CD8-positive, alpha-beta memory T cell (primary cell): ENCODE data around the gene JUP. TPM values are rescaled to one million over a fixed set of nuclear protein-coding genes. Genes with fewer than 3 reads are reported as not detected.

ENCODE experiments used
- CTCF ChIA-PET: fragments of 350-600 bp; sonication (Branson Sonifier 250); formaldehyde crosslinking; loops from one replicate; lab custom pipeline; 2021; ENCODE audit warnings: antibody characterized with exemption; lab: Charles Lee
- POLR2A ChIA-PET: fragments of 350-600 bp; sonication (Branson Sonifier 250); formaldehyde crosslinking; loops from one replicate; lab custom pipeline; 2021; ENCODE audit warnings: antibody characterized with exemption; lab: Charles Lee
- DNase-seq, 5 donors: peaks; one replicate each; pipeline versions ENCODE4 v3.0.0 to v3.0.0-alpha.2; 2020 to 2022; ENCODE audit warnings: mixed read lengths in 1 of 5
- H3K27ac ChIP-seq: one replicate; pipeline ENCODE4 v1.7.0; 2013; ENCODE audit warnings: low read depth, mild to moderate bottlenecking, low read length, moderate library complexity
- H3K27me3 ChIP-seq: 2 replicates; pipeline ENCODE4 v1.7.0; 2013; ENCODE audit warnings: low read length, mild to moderate bottlenecking; ENCODE audit not compliant: insufficient read depth, poor library complexity, severe bottlenecking
- H3K36me3 ChIP-seq: 2 replicates; pipeline ENCODE4 v1.7.0; 2013; ENCODE audit warnings: mild to moderate bottlenecking, low read length, moderate library complexity; ENCODE audit not compliant: insufficient read depth
- H3K4me1 ChIP-seq: 2 replicates; pipeline ENCODE4 v1.7.0; 2013; ENCODE audit warnings: mild to moderate bottlenecking, low read length, moderate library complexity; ENCODE audit not compliant: insufficient read depth
- H3K4me3 ChIP-seq: 2 replicates; pipeline ENCODE4 v1.7.0; 2013; ENCODE audit warnings: mild to moderate bottlenecking, low read length
- H3K9me3 ChIP-seq: 2 replicates; pipeline ENCODE4 v1.7.0; 2013; ENCODE audit warnings: mild to moderate bottlenecking, low read length
- H3K27ac Mint-ChIP-seq, 8 donors: one replicate each; pipeline ENCODE4 v1.8.0; 2020 to 2021; ENCODE audit warnings: mixed read lengths in 8 of 8, mild to moderate bottlenecking in 6 of 8, inconsistent platforms in 3 of 8, moderate library complexity in 3 of 8
- H3K27me3 Mint-ChIP-seq, 2 donors: one replicate each; pipeline ENCODE4 v1.8.0; 2020 to 2021; ENCODE audit warnings: mixed read lengths in 2 of 2, mild to moderate bottlenecking in 1 of 2, moderate library complexity in 1 of 2
- H3K36me3 Mint-ChIP-seq, 3 donors: one replicate each; pipeline ENCODE4 v1.8.0; 2020 to 2021; ENCODE audit warnings: mixed read lengths in 3 of 3, inconsistent platforms in 1 of 3, mild to moderate bottlenecking in 1 of 3
- H3K4me1 Mint-ChIP-seq, 3 donors: one replicate each; pipeline ENCODE4 v1.8.0; 2020 to 2021; ENCODE audit warnings: mixed read lengths in 3 of 3, inconsistent platforms in 1 of 3, mild to moderate bottlenecking in 1 of 3
- H3K4me3 Mint-ChIP-seq, 7 donors: one replicate each; pipeline ENCODE4 v1.8.0; 2020 to 2021; ENCODE audit warnings: mixed read lengths in 7 of 7, mild to moderate bottlenecking in 6 of 7, moderate library complexity in 4 of 7, inconsistent platforms in 2 of 7
- H3K9me3 Mint-ChIP-seq, 5 donors: one replicate each; pipeline ENCODE4 v1.8.0; 2020 to 2022; ENCODE audit warnings: mixed read lengths in 5 of 5, mild to moderate bottlenecking in 3 of 5, moderate library complexity in 2 of 5, inconsistent platforms in 1 of 5
- polyA plus RNA-seq: library from polyadenylated mRNA; unstranded; fragments of 300-500 nt; fragmentation: Illumina TruSeq; gene quantifications from one replicate; pipeline ENCODE4 v1.2.3, GENCODE V29; 2021
- total RNA-seq, 2 experiments: library from RNA; stranded (reverse); gene quantifications; one replicate each; pipeline ENCODE4 v1.2.3, GENCODE V29; 2021

The JUP gene
- total and polyA plus RNA-seq, 3 experiments from 2014 or later = 0.33 to 0.35 TPM; not detected in 1

DNA sequence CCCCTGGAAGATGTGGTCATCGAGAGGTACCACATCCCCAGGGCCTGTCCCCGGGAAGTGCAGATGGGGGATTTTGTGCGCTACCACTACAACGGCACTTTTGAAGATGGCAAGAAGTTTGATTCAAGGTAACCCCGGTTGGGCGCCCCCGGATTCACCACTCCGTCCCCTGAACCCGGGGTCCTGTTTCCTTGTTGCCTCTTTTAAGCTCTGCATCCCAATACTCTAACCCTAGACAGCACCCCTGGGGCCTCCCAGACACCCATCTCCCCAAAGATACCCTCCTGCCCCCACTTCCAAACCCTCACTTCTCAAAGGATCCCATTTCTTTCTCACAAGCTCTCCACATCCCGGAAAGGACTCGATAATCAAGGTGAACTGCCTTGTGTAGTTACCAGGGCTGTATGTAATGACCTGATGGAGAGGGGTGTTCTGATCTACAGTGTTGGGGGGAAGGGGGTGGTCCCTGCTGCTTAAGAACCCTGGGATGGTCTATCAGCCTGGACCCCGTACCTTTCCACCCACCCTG lies 26.7 kb upstream of the JUP start:
- CTCF ChIA-PET = no interaction called here
- Mint-ChIP-seq H3K27ac (peak overlapping the region in 5 of 8 donors; percentile 13 to 85 (median 57)), H3K27me3 (peaks cover 0 to 8% of the 10 kb centered on the region in 2 donors), H3K9me3 (no peaks in the 10 kb centered on the region), H3K4me1 (peaks cover 25 to 34% (median 25%) of the 10 kb centered on the region in 3 donors), H3K4me3 (peak overlapping the region; percentile 60 to 95 (median 80)), H3K36me3 (peaks cover 0 to 3% (median 2%) of the 10 kb centered on the region in 3 donors)
- peaks cover 28% of the 10 kb centered on the region for H3K4me1 ChIP-seq
- POLR2A ChIA-PET = no interaction called here
- H3K36me3 ChIP-seq = no peaks in the 10 kb centered on the region
- no peak for DNase-seq
- H3K27me3 ChIP-seq = no peaks in the 10 kb centered on the region
- H3K4me3 ChIP-seq = no peak overlapping the region
- H3K9me3 ChIP-seq = no peaks in the 10 kb centered on the region
- H3K27ac ChIP-seq = no peak overlapping the region

DNA sequence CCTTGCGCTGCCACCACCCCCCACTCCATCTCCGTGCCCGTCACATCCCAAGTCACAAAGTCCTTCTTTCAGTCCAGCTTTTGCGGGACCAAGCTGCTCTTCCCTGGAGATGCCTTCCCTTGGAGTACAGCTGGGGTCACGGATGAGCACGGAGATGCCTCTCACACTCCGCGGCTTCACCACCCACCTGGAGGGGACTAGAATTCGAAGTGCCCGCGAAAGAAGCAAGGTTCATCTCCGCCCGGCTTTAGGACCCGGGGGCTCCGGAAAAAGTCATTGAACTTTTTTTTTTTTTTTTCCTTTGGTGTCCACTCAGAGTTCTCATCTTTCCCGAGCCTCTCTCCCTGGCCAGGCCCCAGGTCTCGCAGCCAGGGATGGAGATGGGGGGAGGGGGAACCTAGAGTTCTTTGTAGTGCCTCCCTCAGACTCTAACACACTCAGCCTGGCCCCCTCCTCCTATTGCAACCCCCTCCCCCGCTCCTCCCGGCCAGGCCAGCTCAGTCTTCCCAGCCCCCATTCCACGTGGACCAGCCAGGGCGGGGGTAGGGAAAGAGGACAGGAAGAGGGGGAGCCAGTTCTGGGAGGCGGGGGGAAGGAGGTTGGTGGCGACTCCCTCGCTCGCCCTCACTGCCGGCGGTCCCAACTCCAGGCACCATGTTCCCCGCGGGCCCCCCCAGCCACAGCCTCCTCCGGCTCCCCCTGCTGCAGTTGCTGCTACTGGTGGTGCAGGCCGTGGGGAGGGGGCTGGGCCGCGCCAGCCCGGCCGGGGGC lies 26.1 kb upstream of the JUP start, which contains the start of gene FKBP10:
TSS of gene FKBP10 (plus strand) at position 624 of the 771 bp plus-strand sequence. CDS start at position 655, 31 bp downstream.
- Mint-ChIP-seq H3K36me3 (peaks cover 0 to 4% (median 2%) of the 10 kb centered on the region in 3 donors), H3K27me3 (peaks cover 0 to 8% of the 10 kb centered on the region in 2 donors), H3K4me3 (peak within 1 kb of the TSS; percentile 93 to 96 (median 94)), H3K4me1 (peaks cover 25 to 34% (median 25%) of the 10 kb centered on the region in 3 donors), H3K27ac (peak within 1 kb of the TSS; percentile 31 to 88 (median 84)), H3K9me3 (no peaks in the 10 kb centered on the region)
- peak; percentile 15 to 66 (median 44) for DNase-seq
- peak within 1 kb of the TSS; percentile 24 for H3K27ac ChIP-seq
- H3K9me3 ChIP-seq = no peaks in the 10 kb centered on the region
- ChIA-PET CTCF (interaction anchor here (1.0 to 2.8 kb wide), 8 partner anchors 11 to 205 kb away, joined by 3 to 15 read pairs (median 6); partner anchors contain the start of genes DNAJC7 and KLHL11), POLR2A (no interaction called here)
- H3K4me3 ChIP-seq = peak within 1 kb of the TSS; percentile 65
- peaks cover 28% of the 10 kb centered on the region for H3K4me1 ChIP-seq
- H3K27me3 ChIP-seq = no peaks in the 10 kb centered on the region
- H3K36me3 ChIP-seq = no peaks in the 10 kb centered on the region

GRCh38 chr17:41811549-41812380 lies 25.3 kb upstream of the JUP start, which contains the start of gene P3H4:
P3H4 (minus strand) TSS chr17:41811949; CDS start chr17:41811915, 34 bp downstream.
- Histone ChIP-seq H3K27ac (peak within 1 kb of the TSS; percentile 24), H3K27me3 (no peaks in the 10 kb centered on the region), H3K4me3 (peak within 1 kb of the TSS; percentile 65), H3K9me3 (no peaks in the 10 kb centered on the region), H3K36me3 (no peaks in the 10 kb centered on the region), H3K4me1 (peaks cover 28% of the 10 kb centered on the region)
- Mint-ChIP-seq H3K27me3 (peaks cover 0 to 8% of the 10 kb centered on the region in 2 donors), H3K4me3 (peak within 1 kb of the TSS; percentile 93 to 96 (median 94)), H3K4me1 (peaks cover 25 to 34% (median 25%) of the 10 kb centered on the region in 3 donors), H3K9me3 (no peaks in the 10 kb centered on the region), H3K36me3 (peaks cover 0 to 4% (median 2%) of the 10 kb centered on the region in 3 donors), H3K27ac (peak within 1 kb of the TSS; percentile 31 to 88 (median 84))
- ChIA-PET CTCF (interaction anchor here (0.7 to 2.8 kb wide), 18 partner anchors 10 to 206 kb away, joined by 3 to 15 read pairs (median 3); partner anchors contain the start of genes DNAJC7 and KLHL11), POLR2A (interaction anchor here (0.6 to 1.3 kb wide), 5 partner anchors 10 to 123 kb away, joined by 3 to 5 read pairs (median 4); partner anchors contain the start of genes EIF1 and KLHL11)
- peak; percentile 58 to 82 (median 78) for DNase-seq

GRCh38 chr17:41810659-41811548 lies 24.4 kb upstream of the JUP start:
- no peaks in the 10 kb centered on the region for H3K36me3 ChIP-seq
- H3K4me3 Mint-ChIP-seq = peak overlapping the region; percentile 41 to 94 (median 85)
- CTCF ChIA-PET = interaction anchor here (0.7 to 2.8 kb wide), 20 partner anchors 9 to 206 kb away, joined by 3 to 15 read pairs (median 3); partner anchors contain the start of genes DNAJC7, JUP and KLHL11
- POLR2A ChIA-PET = interaction anchor here (0.6 to 1.3 kb wide), 5 partner anchors 9 to 122 kb away, joined by 3 to 5 read pairs (median 4); partner anchors contain the start of genes EIF1 and KLHL11
- H3K4me1 ChIP-seq = peaks cover 28% of the 10 kb centered on the region
- H3K27ac Mint-ChIP-seq = peak overlapping the region in 3 of 8 donors; percentile 72 to 88 (median 85)
- no peaks in the 10 kb centered on the region for H3K9me3 ChIP-seq
- DNase-seq = peak in 1 of 5 donors; percentile 55
- peaks cover 25 to 34% (median 25%) of the 10 kb centered on the region in 3 donors for H3K4me1 Mint-ChIP-seq
- peak overlapping the region; percentile 65 for H3K4me3 ChIP-seq
- H3K27me3 Mint-ChIP-seq = peaks cover 0 to 9% of the 10 kb centered on the region in 2 donors
- H3K36me3 Mint-ChIP-seq = peaks cover 0 to 6% (median 2%) of the 10 kb centered on the region in 3 donors
- no peaks in the 10 kb centered on the region for H3K9me3 Mint-ChIP-seq
- no peak overlapping the region for H3K27ac ChIP-seq
- H3K27me3 ChIP-seq = no peaks in the 10 kb centered on the region

GRCh38 chr17:41806685-41807445 lies 20.4 kb upstream of the JUP start:
- Histone ChIP-seq H3K9me3 (no peaks in the 10 kb centered on the region), H3K4me3 (no peak overlapping the region), H3K4me1 (peaks cover 19% of the 10 kb centered on the region), H3K27ac (no peak overlapping the region), H3K36me3 (no peaks in the 10 kb centered on the region), H3K27me3 (no peaks in the 10 kb centered on the region)
- Mint-ChIP-seq H3K9me3 (no peaks in the 10 kb centered on the region), H3K4me3 (peak overlapping the region in 1 of 7 donors; percentile 54), H3K4me1 (peaks cover 15 to 22% (median 15%) of the 10 kb centered on the region in 3 donors), H3K36me3 (peaks cover 0 to 3% (median 2%) of the 10 kb centered on the region in 3 donors), H3K27ac (no peak overlapping the region), H3K27me3 (peaks cover 0 to 1% of the 10 kb centered on the region in 2 donors)
- ChIA-PET CTCF (no interaction called here), POLR2A (interaction anchor here (0.7 kb wide), 1 partner anchor 40 kb away, joined by 3 read pairs; no protein-coding TSS in a partner anchor)
- DNase-seq = no peak
